Embryonic facial prominence (tissue), 1 donor: ENCODE results near the gene HINFP.
"Not testable (repeated sequence)": the region's sequence is repeated elsewhere in the genome, so short reads cannot be mapped to it uniquely, and the experiment has no call there.

Experiments used
- DNase-seq: peaks from one replicate; pipeline ENCODE4 v3.0.0-alpha.2; 2016; ENCODE audit errors: extremely low spot score

The HINFP gene

DNA sequence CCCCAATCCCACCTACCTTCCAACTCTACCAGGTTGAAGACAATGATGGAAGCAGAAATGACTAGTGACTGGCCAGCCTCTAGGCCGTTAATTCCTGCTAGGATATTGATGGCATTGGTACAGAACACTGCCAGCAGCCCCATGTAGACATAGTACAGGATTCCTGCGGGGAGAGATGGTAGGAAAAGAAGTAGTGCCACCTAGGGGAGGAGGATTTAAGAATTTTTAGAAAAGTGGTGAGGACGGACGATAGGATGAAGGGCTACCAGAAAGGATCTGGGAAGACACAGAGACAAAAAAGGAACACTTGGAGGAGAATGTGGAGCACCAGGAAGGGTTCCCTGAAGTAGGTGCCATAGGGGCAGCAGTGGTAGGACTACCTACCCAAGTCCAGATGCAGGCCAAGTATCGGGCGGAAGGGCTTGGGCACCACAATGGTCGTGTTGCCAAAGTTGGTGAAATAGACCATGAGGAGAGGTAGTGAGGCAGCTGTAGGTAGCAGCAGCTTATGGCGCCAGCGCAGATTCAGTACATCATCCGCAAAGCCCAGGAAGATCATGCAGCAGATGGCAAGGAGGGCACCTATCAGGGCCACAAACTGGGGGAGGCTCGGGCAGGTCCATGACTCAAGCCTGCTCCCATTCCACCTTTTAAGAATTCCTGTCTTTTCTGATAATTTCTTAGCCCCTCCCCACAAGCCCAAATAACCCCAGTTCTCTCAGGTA, 21.0 kb upstream of the HINFP start:
- no peak for DNase-seq

DNA sequence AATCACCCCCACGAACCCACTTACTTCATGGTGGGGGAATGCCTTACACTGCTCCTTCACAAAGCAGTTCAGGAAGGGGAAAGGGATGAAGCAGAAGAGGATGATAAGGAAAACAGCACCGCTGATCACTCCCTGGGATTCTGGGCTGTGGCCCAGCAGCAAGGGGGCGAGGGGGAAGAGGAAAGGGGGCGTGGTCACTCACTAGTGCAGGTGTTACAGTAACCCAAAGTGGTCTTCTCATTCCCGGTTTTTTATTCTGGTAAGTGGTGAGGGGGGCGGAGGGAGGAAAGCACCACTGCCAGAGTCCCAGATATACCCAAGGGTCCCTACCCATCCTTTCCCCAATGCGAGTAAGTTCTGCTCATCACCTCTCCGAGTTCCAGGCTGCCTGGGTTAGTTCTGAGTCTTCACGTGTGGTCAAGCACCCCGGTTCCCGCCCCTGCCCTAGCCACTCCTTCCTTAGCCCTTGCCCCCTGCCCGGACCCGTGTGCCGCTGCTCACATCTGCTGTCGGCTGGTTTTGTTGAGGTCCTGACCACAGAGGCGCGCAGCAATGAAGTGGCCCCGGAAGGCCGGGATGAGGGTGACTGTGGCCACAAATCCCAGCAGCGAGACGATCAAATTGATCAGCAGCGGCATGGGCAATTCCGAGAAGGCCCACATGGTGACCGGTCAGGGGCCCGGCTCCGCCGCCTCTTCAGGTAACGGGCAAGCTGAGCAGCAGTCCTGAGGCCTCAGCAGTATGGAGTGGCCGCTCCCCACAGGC, 20.2 kb upstream of the HINFP start:
- DNase-seq: no peak

DNA sequence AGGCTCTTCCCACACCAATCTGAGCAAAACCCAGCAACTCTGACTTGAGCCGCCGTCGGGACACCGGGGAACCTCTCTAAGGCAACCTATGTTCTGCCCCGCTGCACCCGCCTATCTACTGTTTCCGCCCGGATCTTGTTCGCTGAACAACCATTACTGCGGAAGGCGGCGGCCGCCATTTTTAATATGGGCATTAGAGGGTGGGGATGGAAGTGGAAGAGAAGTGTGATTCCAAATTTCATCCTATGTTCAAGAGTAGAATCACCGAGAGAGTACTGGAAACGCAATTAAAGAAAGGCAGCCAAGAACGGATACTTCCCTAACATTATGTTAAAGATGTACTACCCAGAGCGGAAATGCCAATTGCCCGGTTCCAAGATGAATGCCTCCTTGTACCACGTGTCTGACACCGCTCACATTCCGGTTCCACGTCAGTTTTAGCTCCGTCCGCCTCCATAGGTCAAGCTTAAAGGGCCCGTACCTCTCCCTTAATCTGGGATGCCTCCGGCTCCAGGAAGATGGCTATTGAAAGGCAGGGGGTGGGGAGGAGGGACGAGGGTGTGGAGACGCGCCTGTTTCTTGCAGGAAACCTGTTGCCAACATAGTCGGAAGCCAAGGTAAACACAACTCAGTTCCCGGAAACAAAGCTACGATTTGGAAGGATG, 19.5 kb upstream of the HINFP start, which contains the start of gene DPAGT1:
Gene DPAGT1 (minus strand): TSS at position 95 of the 665 bp plus-strand sequence. CDS start 198 bp downstream, outside the sequence.
- peak; percentile 94 for DNase-seq

DNA sequence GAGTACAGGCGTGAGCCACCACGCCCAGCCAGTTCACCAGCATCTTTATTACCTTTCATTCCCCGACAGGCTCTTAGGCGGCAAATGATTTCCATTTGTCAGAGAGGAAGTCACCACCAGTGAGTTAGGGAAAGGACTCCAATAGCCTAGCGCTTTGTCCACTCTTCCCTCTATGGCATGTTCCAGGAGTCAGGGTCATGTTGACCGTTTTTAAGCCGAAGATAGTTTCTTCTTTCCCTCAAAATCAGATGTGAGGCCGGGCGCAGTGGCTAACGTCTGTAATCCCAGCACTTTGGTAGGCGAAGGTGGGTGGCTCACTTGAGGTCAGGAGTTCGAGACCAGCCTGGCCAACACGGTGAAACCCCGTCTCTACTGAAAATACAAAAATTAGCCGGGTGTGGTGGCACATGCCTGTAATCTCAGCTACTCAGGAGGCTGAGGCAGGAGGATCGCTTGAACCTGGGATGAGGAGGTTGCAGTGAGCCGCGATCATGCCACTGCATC, 18.2 kb upstream of the HINFP start:
- not testable (repeated sequence) for DNase-seq

DNA sequence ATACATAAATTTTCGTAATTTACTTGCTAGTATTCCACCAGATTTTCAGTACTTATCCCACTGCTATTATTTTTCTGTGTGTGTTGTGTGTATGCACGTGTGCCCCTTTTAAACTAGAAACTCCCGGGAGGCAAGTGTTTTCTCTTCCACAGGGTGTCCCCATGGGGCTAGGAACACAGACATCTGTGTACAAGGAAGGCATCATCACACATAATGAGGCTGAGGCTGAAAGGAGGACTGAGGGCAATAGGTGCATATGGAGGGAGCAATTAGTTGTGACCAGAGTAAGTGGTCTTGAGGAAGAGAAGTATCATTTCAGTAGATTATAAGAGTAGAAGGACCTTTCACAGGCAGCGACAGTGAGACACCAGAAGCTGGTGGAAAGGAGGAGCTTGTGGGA, 17.6 kb upstream of the HINFP start:
- no peak for DNase-seq

DNA sequence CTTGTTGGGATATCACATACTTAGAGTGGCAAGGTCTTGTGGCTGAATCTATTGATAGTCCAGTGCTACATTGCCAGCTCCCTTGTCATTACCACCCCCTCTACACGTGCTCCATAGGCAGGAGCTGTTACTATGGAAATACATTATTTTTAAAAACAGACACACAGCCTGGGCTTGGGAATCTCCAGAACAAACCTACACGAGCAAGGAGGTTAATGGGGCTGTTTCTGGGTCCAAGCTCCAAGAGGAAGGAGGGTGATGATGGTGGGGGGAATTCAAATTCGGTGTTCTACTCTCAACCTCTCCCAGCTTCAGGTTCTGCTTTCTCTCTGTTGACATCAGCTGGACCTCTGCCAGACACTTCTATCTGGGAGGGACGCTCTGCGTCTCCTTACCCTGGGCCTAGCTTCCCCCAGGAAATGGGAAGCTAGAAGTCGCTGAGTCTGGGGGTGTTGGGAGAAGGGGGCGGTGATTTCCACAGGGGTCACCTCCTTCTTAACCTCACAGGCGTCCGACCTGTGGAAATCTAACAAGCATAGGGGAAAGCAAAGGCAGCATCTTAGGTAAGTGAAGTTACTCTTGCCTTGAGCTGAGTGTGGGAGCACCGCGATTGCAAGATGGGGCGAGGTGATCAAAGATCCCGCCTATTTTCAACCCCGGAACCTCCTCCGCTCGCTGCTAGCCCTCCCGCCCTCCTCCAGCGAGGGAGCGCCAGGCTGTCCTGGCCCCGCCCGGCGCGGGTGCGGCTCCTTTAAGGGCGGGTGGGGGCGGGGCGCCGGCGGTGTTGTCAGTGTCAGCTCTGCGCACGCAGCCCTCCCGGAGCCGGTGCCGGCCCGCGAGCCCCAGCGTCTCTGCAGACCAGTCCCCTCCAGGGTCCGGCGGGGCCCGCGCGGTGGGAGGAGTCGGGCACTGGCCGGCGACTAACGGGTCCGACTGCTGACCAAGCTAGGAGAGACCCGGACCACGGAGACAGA, 14.5 kb upstream of the HINFP start, which contains the start of gene C2CD2L:
Gene C2CD2L (plus strand): TSS at position 781 of the 974 bp plus-strand sequence. CDS start 398 bp downstream, outside the sequence.
- DNase-seq: peak; percentile 71

DNA sequence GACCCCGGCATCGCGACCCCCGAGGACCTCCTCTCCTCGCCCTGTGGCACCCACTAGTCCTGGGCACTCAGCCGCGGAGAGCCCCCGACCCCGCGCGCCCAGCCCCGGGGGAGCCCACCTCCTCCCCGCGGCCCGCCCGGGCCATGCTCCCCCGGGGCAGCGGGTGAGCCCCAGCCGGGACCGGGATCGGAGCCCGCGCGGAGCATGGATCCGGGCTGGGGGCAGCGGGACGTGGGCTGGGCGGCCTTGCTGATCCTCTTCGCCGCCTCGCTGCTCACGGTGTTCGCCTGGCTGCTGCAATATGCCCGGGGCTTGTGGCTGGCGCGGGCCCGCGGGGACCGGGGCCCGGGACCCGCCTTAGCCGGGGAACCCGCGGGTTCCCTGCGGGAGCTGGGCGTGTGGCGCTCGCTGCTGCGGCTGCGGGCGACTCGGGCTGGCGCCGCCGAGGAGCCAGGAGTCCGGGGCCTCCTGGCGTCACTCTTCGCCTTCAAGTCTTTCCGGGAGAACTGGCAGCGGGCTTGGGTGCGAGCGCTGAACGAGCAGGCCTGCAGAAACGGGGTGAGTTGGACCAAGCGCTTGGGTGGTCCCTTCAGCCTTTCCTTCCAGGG, 13.7 kb upstream of the HINFP start:
- DNase-seq: no peak

DNA sequence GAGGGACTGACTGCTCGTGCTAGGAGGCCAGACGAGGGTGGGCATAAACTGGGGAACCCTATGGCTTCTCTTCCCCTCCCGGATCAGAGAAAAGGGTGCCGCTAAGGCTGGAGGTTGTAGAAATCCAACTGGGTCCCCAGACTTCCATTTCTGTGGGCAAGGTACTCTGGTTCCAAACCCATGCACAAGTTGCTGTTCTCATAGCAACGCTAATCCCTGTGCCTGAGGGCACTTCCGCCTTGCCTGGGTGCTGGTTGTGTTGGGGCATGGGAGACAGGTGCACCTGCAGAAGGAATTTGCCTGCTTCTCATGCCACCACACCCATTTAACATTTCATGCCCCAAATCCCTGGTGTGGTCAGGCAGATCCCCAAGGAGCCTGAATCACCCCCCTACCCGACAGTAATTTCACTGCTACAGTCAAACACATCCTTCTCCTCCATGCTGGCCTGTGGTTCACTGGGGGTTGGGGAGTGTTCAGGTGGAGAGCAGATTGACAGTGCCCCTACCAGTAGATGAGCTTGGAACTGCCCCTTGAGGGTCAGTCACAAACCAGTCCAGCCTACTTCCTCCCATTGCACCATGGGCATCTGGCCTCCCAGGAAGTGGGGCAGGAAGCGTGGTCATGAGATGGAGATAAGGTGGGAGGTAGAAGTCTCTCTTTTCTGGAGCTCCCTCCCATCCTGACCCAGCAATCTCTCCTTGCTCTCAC, 13.1 kb upstream of the HINFP start:
- DNase-seq: no peak

DNA sequence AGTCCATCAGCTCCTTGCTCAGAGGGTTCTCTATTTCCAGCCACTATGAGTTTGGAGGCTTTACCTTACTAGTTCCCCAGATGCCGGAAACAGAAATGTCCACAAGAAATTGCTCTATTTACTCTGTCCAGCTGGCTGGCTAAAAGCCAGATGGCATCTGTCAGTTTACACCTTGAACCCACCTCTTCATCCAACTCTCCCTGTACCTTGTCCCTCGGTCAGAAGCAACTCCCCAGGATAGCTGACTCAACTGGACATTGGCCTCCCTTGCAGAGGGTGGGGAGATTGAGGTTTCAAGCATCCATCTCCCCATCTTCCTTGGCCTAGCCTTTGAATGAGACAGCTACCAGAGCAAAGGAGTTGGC, 12.5 kb upstream of the HINFP start:
- DNase-seq: no peak

DNA sequence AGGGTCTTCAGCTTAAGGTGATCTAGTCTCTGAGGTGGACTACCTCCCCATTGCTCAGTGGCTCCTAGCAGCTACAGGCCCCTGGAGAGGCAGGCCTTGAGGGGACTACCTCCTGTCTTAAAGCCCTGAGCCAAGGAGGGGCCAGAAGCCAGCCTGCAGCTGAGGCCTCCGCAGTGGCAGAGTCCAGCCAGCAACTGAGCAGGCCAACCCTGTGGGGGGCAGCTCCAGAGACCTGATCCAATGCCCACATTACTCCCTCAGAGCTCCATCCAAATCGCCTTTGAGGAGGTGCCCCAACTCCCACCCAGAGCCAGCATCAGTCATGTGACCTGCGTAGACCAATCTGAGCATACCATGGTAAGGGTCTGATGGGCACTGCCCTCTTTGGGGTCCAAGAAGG, 11.5 kb upstream of the HINFP start:
- DNase-seq: no peak

DNA sequence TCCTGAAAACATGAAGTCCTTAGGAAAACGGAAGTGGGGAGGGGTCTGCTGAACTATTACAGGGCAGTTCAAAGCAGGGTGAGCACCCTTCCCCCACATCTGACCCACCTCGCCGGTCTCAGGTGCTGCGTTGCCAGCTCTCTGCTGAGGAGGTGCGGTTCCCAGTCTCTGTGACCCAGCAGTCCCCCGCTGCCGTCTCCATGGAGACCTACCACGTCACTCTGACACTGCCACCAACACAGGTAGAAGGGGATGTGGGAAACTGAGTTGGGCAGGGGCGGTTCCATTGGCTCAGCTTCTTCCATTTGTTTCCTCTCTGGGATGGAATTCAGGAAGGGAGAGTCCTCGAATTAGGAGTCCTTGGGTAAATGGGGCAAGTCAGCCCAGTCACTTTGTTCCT, 10.9 kb upstream of the HINFP start:
- DNase-seq: no peak

DNA sequence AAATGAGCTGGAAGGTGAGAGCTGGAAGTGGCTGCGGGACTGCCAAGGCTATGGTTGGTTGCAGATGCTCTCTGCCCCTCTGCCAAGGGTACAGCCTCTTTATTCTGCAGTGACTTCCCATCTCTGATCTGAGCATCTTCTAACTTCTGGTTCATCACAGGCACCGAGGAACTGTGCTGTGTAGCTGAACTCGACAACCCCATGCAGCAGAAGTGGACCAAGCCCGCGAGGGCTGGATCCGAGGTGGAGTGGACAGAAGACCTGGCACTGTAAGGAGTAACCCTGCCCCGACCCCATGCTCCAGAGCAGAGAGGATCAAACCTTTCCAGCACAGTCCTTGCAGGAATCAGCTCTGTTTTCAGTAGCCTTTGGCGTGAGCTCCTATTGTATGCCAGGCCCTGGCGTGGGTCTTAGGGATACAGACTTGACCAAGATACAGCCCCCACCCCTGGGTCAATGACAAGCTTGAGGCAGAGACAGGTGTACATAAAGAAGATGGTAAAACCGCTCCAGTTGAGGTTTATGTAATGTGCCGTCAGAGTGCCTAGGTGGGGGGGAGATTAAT, 9.9 kb upstream of the HINFP start:
- no peak for DNase-seq

DNA sequence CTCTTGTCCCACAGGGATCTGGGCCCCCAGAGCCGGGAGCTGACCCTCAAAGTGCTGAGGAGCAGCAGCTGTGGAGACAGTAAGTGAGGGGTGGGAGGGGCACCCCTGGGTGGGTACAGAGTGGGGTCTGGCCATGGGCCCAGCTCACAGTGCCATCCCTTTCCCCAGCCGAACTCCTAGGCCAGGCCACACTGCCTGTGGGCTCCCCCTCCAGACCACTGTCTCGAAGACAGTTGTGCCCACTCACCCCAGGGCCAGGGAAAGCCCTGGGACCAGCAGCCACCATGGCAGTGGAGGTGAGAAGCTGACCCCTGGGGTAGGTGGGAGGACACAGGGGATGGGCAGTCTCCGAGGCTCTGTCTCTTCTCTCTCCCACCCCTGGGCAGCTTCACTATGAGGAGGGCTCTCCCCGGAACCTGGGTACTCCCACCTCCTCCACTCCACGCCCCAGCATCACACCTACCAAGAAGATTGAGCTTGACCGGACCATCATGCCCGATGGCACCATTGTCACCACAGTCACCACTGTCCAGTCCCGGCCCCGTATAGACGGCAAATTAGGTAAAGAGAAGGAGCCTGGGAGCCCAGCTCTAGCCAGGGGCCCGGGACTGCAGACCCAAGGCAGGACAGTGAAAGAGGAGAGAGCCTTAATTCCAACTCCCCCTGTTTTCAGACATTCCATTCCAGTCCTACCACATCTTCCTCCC, 8.9 kb upstream of the HINFP start:
- no peak for DNase-seq

DNA sequence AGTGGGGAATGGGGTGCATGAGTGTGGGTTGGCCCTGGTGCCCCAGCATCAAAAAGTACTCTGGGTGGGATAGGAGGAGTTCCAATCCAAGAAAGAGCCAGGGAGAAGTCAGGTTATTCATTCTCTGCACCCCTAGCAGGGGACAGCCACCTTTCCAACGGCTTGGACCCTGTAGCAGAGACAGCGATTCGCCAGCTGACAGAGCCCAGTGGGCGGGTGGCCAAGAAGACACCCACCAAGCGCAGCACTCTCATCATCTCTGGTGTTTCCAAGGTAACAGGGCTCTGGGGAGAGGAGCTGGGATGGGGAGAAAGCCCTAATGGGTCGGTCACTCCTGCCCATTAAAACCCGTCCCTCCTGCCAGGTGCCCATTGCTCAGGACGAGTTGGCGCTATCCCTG, 7.7 kb upstream of the HINFP start:
- no peak for DNase-seq

DNA sequence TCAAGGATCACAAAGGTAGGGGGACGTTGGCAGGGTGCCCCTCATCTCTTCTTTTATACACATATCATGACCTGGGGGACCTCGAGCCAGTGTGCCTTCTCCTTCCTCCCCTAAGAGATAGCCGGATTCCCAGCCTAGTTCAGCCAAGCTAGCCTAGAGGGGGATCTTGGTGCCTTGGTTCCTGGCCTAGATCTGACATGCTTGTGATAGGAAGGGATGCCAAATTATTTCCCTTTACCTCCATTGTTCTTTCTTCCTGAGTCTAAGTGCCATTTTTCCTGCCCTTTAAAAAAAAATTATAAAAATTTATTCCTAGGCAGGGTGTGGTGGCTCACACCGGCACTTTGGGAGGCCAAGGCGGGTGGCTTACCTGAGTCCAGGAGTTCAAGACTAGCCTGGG, 7.0 kb upstream of the HINFP start:
- DNase-seq: no peak

DNA sequence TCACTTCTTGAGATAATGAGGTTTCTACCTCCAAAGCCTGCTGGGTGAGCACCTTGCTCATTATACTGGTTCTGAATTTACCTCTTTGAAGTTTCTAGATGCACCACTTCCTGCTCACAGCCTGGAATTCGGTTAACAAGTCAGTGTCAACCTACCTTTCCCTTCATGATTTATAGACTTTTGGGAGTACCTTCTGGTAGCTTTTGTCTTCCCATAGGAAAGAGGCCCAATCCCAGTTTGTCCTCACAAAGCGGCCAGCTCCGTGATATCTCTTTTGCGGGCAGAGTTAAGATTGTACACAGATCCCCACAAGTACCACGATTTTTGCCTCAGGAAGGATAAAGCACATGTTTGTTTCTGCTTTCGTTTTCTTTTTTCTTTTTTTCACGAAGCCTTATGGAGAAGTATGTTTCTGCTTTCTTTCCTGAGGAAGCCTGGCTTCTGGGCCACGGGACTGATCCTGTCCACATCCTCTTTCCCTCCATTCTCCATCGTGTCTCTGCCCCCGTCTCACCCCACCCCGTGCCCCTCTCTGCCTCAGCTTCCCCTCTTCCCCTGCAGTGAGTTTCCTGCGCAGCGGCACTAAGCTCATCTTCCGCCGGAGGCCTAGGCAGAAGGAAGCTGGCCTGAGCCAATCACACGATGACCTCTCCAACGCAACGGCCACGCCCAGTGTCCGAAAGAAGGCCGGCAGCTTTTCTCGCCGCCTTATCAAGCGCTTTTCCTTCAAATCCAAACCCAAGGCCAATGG, 5.7 kb upstream of the HINFP start:
- DNase-seq: no peak

DNA sequence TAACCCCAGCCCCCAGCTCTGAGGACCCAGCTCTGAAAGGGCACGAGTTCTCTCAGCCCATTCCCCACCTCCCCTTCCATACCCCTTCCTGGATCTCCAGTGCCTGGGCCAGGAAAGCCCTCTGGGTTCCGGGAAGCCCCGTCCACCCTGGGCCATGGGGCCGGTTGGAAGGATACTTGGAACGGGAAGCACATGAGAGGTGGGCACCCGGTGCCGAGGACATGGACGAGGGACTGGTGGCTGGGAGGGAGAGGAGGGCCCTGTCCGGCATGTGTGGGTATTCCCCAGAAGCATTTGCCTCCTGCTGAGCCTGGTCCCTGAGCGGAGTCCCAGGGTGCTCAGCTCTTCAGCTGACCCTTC, 5.2 kb upstream of the HINFP start:
- DNase-seq: no peak

DNA sequence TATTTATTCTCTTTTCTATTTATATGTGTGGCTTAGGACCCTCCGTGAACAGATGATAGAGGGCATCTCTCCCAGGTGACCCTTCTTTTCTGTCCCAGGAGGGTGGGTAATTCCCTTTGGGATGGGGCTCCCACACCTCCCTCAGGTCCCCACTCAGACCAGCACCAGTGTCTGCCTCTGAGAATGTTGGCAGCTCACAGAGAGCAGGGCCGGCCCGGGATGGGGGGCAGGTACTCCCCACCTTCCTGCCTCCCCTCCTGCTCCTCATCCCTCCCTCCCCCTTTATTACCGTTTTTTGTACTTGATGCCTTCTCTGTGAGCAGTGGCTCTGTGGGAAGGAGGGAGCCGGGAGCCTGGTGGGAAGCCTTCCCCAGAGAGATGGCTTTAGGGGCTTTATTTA, 4.8 kb upstream of the HINFP start:
- DNase-seq: no peak
